ENCODE measurements around the gene TANC1.

Gene TANC1

DNA sequence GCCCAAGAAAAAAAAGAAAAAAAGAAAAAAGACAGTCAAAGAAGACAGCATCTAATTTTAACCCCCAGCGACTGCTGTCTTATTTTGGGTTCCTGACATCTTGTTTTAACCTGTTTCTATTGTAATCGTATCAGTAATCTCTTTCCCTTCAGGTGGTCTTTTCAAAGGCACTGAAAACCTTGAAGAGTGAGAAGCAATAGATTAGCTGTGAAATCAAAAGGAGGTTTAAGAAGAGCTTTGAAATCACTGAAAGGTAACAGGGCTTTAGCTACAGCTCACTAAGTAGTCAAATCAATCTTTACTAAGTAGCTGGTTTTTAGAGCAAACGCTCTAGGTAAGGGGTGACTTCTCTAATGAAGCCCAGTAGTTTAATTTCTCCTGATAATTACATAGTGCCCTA is 5.4 kb upstream of the TANC1 start:
- DNase-seq: no peak

DNA sequence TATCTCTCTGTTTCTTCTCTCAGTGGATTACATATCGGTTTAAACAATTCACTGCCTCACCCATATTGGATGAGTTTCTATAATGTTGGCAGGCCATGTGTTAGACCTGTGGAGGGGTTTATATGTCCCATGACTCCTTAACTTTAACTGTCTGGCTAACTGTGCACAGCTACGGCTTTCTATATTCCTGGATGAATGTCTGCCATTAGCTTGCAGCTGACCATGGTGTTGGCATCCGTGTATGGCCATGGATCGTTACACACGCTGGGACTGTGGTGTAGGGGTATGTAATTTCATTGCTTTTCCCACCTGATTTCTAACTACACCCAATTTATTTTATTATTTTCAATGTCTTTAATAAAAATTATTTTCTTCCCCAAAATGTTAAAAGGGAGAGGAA is 3.3 kb upstream of the TANC1 start:
- no peak for DNase-seq

DNA sequence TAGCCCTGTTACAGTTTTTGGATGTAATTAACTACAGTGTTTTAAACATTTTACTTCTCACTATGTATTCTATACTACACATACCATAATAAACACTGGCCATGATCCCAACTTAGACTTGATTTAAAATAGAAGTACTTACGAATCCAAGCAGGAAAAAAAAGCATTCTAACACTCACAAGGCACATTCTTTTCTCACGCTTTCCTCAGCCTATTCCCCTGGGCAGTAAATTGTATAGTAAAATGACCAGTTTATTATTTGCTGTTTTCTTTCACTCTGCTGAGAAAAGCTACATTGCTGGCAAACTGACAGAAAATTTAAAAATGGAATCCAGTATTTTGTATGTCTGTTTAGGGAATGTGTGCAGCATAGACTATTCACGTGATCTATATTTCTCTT is 2.8 kb upstream of the TANC1 start:
- no peak for DNase-seq

DNA sequence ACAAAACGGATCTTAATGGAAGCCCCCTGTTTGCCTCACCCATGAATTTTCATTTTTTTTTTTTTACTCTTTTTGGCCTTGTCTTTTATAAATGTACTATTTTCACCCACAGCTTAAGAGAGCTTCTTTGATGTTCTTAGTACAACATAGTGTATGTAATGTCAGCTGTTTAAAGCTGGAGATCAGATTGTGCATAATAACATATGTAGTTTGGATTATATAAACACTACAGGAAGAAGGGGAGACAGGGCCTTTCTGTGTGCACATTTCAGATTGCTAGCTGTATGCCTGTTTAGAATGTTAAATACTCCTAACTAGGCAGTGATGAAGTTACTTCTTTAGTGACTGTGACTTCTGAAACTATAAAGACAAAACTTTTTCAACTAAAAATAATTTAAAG is 2.1 kb upstream of the TANC1 start:
- DNase-seq: no peak

DNA sequence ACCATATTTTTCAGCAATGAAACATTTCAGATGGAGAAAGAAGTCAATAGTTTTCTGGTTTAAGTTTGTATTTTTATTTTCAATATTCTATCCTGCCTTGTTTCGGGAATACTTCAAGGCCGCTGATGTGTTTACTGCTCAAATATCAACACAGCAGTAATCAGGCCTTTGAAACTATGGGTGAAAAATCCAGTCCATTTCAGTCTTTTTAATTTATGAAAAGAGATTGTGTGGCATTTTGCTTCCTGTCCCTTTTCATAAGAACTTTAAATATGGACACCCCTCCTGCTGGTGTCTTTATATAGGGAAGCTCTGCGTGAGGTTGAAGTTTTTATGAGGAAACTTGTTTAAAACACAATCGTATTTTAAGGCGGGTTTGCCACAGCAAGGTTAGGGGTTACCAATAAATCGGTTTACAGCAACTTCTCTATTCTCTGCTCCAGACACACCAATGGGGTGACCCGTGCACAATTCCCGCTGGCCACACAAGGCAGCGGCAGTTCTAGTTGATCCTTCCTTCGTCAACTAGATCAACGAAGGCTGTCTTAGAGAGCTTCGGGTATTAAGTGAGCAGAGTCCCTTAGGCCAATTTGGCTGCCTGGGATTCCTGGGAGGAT is 1.2 kb upstream of the TANC1 start:
- DNase-seq: peak in 1 of 2 donors; percentile 81

DNA sequence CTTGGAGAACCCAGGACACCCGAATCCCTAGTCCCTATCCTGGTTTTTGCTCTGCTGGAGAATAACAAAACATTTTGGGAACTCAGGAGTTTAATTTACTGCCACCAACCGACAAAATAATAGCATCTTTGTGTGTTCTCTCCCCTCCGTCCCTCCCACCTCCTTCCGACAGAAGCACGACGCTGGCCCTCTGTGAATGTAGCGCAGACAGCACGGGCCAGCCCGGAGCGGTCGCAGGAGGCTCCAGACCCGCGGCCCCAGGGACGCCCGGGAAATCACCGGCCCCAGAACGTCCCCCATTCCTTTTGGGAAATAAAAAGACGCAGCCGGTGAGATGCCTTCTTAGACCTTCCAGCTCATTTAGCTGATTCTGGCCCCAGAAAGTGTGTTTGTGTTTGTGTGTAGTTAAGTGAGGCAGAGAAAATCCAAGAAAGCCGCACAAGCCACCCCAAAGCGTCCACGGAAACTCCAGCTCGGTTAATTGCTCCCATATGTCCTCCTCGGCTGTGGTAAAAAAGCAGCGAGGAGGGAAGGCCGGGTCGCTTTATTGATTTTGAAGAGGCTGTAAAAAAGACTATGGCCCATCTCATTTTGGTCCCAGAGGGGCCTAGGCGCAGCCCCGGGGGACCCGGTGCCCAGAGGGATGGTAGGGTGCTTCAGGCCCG is 577 bp upstream of the TANC1 start:
- peak; percentile 70 to 81 for DNase-seq

DNA sequence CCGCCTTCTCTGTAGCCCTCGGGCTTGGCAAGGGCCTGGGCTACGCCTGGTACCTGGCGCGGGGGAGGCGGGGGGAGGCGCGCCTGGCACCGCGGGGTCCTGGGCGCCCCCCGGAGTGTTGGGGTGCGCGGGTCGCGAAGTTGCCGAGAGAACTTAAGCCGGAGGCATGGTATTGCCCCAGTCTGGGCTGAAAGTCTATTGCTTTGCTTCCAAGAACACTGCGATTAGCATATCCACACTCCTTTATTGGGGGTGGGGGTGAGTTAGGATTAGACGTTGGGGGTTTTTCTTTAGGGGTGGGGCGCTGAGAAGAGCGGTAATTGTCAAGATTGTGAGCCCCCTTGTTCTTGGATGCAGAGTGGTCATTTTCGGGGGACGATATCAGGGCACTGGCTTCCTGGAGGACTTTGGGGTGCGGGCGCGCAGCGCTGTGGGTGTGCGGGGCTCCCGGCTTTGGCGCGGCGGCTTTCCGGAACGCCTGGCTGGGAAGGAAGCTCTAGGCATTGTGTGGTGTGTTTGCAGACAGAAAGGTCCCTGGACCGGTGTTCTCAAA is 798 bp downstream of the TANC1 start:
- DNase-seq: no peak

DNA sequence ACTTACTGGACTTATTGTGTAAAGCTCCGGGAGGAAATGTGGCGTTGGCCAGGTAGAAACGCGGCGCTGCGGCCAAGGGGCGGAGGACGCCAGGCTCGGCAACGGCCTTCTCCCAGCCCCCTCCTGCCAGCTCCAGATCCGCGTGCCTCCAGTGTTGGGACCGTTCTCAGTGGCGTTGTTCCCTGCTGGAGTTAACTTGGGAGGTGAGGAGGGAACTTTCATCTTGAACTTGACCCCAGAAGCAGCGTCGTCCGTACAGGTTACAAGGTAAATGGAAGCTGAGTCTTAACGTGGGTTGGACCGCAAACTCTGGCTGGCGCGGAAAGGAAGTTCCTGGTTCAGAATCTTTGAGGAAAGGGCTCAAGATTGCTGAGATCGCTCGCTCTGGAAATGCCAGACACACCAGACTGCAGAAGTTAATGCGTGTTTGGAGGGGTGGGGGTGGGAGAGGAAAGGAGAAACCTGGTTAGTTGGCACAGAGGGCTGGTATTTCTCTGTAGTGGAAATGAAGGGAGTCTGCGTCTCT is 1.3 kb downstream of the TANC1 start:
- peak; percentile 28 to 48 for DNase-seq

DNA sequence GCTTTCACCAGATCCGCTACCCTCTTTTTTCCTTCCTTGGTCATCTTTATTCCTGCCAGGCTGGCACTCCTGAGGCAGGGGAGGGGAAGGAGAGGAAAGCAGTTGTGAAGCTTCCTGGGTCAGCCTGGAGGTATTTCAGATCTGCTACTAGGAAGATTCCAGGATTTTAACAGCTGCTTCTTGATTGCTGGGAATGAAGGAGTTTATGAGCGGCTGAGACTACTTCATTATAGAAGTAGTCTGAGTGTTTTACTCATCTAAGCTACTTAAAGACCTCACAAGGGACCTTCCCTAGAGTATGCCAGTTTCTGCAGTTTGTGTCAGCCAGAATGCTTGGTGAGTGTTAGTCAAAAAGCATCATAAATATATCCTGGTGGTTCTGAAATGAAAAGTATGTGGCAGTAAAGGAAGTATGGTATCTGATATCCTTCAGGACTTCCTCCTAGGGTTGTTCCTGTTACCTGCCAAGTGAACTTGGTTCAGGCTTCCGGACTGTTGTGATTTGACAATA is 1.9 kb downstream of the TANC1 start:
- DNase-seq: no peak

DNA sequence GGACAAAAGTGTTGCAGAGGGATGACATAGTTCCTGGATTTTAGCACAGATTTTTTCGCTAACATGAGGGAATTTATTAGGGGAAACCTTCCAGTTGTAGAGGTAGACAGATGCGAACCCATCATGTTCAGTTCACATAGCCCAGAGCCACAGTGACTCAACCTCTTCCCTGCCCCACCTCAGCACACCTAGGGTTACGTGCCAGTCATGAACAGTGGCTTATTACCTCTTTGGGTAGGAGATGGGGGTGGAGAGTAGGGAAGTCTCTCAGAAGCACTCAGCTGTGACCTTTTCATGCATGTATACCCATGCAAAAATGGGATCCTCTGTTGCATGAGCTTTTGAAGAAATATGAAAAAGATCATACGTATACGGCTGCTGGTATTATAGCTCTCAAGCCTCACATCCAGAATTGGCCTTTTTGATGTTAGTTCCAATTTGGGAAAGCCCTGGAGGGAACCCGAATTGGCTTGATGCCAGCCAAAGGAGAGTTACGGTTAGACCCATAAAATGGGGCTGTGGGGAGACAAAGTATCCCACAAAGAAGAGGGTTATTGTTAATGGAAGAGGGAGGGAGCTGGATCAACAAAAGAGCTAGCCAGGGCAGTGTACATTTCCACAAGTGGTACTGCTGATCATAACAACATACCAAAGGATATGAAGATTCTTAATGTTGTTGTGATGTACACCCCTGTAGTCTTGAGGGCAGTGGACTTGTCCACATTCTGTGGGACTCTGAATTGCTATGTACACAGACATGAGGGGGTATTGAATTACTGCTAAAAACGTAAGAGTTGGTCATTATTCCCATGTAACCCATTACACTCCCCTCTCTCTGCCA is 4.9 kb downstream of the TANC1 start:
- no peak for DNase-seq

DNA sequence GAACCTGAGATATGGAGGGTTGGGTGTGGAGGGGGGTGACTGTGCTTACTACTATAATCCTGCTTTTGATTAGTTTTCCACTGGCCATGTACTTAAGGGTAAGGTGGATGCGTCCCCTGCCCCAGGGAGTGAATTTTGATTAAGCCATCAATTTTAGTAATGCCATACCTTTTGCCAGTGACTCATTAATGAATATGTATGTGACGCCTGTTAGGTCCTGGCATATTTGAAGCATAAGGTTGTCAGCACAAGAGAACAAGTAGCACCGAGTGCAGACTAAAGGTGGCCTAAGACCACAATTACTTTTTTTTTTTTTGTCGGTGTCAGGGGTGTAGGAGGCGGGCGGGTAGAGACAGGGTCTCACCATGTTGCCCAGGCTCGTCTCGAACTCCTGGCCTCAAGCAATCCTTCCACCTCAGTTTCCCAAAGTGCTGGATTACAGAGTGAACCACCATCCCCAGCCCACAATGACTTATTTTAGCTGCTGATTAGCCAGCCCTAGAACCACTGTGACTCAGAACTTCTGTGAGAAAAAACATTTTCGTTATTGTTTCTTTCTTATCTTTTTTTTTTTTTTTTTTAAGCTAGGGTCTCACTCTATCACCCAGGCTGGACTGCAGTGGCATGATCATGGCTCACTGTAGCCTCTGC is 7.0 kb downstream of the TANC1 start:
- DNase-seq: no peak

DNA sequence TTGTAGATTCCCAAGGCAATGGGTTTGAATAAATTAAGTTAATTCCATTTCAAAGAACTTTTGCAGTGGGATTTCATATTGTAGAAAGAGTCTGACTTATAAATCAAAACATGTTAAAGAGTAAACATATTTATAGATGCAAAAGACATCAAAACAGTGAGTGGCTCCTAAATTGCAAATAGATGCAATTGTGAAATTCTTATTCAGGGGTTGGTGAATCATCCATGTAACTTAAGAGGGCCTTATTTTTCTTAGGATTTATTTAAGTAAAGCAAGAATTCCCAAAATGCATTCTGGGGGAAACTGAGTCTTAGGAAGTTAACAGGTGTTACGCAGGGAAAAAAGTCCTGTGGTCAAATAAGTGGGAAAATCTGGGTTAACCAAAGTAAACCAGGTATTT is 11.3 kb downstream of the TANC1 start:
- DNase-seq: no peak

DNA sequence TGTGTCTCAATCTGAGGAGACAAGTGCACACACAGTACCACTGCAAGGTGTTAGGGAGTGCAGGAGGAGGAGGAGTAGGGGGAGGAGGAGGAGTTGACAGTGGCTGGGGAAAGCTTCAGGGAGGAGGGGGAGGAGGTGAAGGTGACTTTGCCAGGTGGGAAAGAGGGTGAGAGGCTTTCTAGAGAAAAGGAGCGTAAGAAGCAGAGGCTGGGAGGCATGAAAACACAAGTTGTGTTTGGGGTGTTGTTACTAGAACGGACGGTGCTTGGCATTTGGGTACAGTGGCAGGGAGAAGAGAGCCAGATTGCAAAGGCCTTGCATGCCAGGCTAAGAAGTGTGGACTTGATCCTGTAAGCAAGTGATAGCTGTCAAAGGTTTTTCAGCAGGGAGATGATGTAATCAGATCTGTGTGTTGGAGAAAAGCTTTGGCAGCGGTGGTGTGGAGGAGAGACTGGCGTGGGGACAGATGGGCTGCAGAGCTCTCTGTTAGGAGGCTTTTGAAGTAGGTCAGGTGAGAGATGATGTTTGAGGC is 16.2 kb downstream of the TANC1 start:
- no peak for DNase-seq

DNA sequence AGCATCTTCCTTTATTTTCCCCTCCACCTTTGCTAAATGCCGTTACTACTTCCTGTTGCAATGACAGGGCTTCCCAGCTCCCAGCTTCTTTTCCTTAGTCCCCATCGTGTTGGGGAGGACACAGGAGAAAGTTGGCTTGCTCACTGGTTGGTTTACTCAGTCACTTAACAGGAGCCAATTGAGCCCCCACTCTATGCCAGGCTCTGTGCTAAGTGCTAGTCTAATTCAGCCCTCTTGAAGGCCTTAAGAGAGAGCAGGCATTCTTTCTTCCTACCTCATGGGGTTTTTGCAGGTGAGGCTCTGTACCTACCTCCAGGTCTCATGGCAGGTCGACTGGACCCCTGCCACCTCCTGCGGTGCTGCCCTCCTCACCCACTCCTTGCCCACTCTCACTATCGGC is 20.1 kb downstream of the TANC1 start:
- no peak for DNase-seq

DNA sequence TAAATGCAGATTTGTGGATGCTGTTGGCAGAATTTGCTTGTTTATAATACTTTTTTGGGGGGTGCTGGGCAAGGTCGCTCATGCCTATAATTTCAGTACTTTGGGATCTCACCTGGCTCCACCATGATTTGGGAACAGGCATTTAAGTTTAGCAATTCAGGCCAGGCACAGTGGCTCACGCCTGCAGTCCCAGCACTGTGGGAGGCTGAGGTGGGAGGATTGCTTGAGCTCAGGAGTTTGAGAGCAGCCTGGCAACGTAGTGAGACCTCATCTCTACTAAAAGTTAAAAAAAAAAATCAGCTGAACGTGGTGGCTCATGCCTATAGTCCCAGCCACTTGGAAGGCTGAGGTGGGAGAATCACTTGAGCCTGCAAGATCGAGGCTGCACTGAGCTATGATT is 20.7 kb downstream of the TANC1 start:
- DNase-seq: no peak

DNA sequence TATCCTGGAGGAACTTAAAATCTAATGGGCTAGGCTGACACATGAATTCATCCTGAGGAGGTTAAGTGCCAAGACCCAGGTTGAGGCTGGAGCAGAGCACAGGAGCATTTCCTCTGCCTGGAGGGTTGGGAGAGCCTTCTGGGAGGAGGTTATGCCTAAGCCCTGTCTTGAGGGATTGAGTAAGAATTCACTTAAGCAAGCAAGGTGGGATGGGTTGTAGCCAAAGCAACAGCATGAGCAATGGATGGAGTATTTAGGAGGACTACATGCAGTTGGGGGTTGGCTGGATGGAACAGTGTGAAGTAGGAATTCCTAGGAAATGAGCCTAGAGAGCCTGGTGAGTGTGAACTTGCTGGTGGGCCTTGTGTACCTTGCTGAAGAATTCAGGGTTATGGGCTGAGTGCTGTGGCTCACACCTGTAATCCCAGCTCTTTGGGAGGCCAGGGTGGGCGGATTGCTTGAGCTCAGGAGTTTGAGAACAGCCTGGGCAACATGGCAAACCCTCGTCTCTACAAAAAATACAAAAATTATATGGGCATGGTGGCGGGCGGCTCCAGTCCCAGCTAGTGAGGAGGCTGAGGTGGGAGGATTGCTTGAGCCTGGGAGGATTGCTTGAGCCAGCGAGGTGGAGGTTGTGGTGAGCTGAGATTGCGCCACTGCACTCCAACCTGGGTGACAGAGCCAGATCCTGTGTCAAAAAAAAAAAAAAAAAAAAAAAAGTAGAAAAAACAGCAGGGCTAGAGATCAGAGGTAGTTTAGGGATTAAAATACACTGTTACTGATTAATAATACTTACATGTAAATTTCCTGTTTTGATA is 22.2 kb downstream of the TANC1 start:
- no peak for DNase-seq

DNA sequence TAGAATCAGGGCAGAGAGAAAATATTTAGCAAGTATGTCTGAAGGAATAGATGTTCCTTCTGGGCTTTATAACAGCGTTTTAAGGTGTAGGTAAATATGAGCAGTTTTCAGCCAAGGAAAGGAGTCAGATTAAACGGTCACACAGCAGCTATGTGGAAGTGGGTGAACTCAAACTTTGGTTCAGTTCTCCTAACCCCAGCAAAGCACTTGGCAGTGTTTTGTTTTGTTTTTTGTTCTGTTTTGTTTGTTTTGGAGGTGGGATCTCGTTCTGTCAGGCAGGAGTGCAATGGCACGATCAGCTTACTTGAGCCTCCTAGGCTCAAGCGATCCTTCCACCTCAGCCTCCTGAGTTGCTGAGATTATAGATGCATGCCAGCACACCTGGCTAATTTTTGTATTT is 24.6 kb downstream of the TANC1 start:
- no peak for DNase-seq

DNA sequence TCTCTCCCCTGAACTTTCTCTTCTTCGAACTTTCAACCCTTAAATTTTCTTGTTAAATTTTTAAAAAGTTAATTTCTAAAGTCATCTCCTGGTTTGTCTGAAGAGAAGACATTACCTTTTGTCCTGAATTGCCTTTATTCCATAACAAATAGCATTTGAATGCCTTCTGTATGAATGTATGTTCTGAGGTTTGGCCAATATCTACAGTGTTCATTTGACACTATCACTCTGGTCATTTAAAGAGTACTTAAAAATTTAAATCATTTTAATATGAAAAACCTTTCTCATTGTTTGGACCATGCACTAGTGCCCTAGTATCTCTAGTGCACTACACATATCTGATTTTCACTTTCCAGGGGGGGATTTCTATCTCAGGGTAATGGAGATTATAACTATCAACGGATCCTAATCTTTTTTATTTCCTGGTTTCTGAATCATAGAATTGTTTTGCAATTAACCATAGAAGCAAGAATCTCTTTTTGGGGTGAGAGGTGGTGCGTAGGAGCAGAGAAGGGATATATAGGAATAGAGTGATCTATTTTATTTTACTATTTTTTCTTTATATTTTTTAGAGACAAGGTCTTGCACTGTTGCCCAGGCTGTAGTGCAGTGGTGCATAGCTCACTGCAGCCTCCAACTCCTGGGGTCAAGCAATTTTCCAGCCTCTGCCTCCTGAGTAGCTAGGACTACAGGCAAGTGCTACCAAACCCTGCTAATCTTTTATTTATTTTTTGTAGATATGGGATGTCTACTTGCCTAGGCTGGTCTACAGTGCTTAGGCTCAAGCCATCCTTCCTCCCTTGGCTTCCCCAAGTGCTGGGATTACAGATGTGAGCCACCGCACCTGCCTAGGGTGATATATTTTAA is 25.5 kb downstream of the TANC1 start:
- no peak for DNase-seq

DNA sequence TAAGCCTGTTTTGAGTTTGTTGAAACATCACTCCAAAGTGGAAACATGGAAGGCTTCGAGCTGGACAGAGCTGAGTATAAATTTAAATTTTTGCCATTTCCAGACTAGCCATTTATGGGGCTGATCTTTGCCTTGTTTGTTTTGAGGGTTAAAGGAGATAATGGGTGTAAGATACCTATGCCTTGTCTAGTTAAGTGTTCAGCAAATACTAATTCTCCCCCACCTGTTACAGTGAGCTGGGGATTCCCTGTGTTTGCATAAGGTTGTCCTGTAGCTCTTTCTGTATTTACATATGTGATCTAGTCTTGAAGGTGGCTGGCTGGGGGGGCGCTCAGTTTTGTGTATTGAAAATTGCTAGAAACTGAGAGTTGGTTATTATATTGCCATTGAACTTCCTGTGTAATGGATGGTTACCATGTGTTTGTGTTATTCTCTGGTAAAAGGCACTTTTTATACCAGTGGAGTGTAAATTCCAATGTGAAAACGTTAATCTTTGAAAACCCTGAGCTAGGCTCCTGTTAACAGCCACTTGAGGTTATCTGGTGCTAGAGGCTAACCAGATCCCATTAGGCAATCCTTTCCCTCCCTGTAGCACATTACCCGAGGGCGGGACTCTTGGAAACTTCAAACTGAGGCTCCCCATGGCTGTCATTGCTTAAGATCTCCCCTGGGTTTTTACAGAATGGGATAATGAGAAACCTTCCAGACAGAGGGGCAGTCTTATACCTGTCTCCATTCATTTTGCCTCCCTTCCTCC is 26.7 kb downstream of the TANC1 start:
- no peak for DNase-seq

DNA sequence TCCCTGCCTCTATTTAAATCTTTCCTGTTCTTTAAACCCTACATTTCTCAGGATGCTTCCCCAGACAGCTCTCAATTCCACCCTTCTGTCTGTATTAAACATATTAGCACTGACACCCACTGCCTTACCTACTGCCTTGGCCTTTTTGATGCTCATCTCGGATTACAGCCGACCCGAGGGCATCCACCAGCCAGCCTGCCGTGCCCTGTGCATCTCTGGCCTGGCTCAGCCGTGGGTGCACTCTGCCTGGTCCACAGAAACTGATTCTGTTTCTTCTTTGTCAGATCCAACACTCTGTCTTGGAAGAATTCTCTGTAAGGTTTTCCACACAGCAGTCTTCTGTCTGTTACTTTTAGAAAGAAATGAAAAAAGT is 27.2 kb downstream of the TANC1 start:
- no peak for DNase-seq

Measured in hippocampal formation (tissue), 2 donors.